T-helper 2 cell treated with Interferon-gamma antibody and Interleukin-4, amounts not matched to agents 5 μg/mL and 100 μg/mL, for 36 hours (primary cell): Measurements from ENCODE around the gene GABRP.
"Not testable (repeated sequence)": the region's sequence is repeated elsewhere in the genome, so short reads cannot be mapped to it uniquely, and the experiment has no call there.

Experiments used
- DNase-seq: peaks from one replicate; pipeline ENCODE4 v3.0.0; 2021; ENCODE audit warnings: low spot score
- H3K27ac Mint-ChIP-seq: one replicate; pipeline ENCODE4 v1.8.0; 2021; ENCODE audit warnings: mild to moderate bottlenecking, mixed read lengths
- H3K27me3 Mint-ChIP-seq: one replicate; pipeline ENCODE4 v1.8.0; 2021; ENCODE audit warnings: low read depth, mixed read lengths
- H3K36me3 Mint-ChIP-seq: one replicate; pipeline ENCODE4 v1.8.0; 2021; ENCODE audit warnings: low read depth, mixed read lengths
- H3K4me1 Mint-ChIP-seq: one replicate; pipeline ENCODE4 v1.8.0; 2021; ENCODE audit warnings: low read depth, mixed read lengths
- H3K4me3 Mint-ChIP-seq: one replicate; pipeline ENCODE4 v1.8.0; 2022; ENCODE audit warnings: mild to moderate bottlenecking, moderate library complexity, mixed read lengths
- H3K9me3 Mint-ChIP-seq: one replicate; pipeline ENCODE4 v1.8.0; 2021; ENCODE audit warnings: mixed read lengths

GABRP gene

DNA sequence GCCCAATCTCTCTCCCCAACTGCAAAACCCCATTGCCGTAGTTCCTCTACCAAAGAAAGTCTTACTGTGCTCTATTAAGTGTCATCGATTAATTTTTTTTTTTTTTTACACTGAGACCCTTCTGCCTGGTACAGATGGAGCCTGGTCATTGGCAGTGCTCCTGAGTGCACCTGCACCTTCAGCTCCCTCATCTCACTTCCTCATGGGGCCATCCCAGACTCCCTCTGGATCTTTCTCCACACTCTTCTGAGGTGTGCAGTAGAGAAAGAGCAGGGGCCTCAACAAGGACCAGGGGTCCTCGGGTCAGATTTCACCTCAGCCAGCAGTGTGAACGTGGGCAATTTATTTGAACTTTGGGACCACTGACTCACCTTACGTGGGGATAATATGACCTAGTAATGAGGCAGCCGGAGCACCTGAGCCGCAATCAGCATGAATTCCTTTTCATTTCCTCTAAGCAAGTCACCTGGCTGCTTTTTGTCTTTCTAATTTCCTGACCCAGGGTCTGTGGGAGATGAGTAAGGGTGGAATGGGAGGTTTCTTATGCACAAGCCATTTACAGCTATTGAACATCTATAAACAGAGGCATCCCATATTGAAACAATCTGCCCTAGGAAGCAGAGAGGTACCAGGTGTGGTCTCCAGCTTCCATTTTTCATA is 22.3 kb upstream of the GABRP start:
- Mint-ChIP-seq H3K27me3 (no peaks in the 10 kb centered on the region), H3K4me1 (no peaks in the 10 kb centered on the region), H3K4me3 (no peak overlapping the region), H3K36me3 (no peaks in the 10 kb centered on the region), H3K9me3 (no peaks in the 10 kb centered on the region), H3K27ac (no peak overlapping the region)
- no peak for DNase-seq

DNA sequence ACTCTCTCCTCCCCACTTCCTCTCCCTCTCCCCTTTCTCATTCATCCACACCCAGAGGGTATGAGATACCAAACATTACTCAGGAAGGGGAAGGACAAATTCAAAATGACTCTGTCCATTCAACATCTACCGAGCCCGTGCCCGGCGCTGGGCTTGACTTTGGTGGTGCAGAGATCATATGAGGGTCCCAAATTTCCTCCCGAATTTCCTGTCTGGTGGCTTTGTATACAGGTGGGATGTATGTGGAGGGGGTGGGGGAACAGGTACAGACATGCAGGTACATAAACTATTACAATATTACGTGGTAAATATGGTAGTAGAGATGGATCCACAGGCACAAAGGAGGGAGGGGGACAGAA is 21.8 kb upstream of the GABRP start:
- Mint-ChIP-seq H3K27me3 (no peaks in the 10 kb centered on the region), H3K9me3 (no peaks in the 10 kb centered on the region), H3K4me1 (no peaks in the 10 kb centered on the region), H3K27ac (no peak overlapping the region), H3K4me3 (no peak overlapping the region), H3K36me3 (no peaks in the 10 kb centered on the region)
- no peak for DNase-seq

DNA sequence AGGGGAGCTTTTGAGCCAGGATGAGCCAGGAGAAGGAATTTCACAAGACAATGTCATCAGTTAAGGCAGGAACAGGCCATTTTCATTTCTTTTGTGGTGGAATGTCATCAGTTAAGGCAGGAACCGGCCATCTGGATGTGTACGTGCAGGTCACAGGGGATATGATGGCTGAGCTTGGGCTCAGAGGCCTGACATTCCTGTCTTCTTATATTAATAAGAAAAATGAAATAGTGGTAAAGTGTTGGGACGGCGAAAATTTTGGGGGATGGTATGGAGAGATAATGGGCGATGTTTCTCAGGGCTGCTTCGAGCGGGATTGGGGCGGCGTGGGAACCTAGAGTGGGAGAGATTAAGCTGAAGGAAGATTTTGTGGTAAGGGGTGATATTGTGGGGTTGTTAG is 21.2 kb upstream of the GABRP start:
- not testable (repeated sequence) for H3K36me3 Mint-ChIP-seq, H3K4me3 Mint-ChIP-seq, H3K27ac Mint-ChIP-seq, H3K4me1 Mint-ChIP-seq, H3K27me3 Mint-ChIP-seq, H3K9me3 Mint-ChIP-seq, DNase-seq

DNA sequence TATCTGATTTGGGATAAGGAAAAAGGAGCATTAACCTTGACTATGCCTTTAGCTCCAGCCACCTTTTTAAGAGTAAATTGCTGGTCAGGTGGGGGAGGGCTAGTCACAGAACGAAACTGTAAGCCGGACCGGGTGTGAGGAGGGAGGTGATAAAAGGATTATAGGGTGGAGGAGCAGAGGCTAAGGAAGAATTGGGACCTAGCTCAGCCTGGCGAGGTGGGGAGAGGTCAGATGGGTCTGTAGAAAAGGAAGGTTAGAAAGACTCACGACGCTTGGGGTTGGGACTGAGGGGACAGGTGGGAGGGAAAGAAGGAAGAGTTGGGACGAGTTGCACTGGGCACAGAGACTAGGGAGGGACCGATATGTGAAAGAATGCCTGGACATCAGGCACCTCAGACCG is 17.7 kb upstream of the GABRP start:
- H3K27ac Mint-ChIP-seq, H3K4me3 Mint-ChIP-seq, H3K36me3 Mint-ChIP-seq, H3K27me3 Mint-ChIP-seq, DNase-seq, H3K4me1 Mint-ChIP-seq, H3K9me3 Mint-ChIP-seq: not testable (repeated sequence)

DNA sequence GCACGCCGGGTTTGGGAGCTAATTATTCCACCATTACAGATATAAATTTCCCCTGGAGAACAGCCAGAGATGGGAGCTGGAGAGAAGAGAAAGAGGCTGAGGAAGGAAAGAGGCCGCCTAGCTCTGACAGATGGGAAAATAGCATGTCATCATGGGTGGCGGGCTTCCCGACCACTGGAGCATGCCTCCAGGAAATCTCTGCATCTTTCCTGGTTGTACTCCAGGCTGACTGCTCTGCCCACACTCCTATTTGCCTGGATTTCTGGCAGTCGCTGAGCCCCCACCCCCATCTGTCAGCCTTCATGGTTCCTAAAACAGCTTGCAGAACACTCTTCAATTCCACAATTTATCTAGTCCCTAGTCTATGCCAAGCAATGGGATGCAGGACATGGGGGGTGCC is 14.3 kb upstream of the GABRP start:
- DNase-seq = no peak
- no peaks in the 10 kb centered on the region for H3K36me3 Mint-ChIP-seq
- H3K4me3 Mint-ChIP-seq = no peak overlapping the region
- no peaks in the 10 kb centered on the region for H3K9me3 Mint-ChIP-seq
- no peaks in the 10 kb centered on the region for H3K27me3 Mint-ChIP-seq
- no peak overlapping the region for H3K27ac Mint-ChIP-seq
- H3K4me1 Mint-ChIP-seq = no peaks in the 10 kb centered on the region

DNA sequence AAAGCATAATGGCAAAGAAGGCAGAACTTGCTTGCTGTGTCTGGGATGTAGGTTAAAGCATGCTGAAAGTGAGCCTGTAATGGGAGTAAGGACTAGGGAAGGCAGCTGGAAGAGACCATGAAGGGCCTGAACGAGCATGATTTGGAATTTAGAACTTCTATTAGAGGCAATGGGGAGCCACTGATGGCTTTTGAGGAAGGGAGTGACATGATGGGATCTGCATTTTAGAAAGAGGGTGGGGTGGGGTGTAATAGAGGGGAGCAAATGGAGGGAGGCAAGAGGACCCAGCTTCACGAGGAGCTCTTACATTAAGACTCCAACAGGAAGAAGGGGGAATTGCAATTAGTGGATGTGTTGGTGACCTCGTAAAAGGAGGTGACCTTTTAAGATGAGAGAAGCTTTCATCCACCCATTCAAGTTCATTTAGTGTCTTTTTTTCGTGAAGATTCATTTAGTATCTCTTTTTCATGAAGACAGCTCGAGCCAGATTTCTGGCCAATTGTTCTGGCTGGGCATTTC is 13.6 kb upstream of the GABRP start:
- Mint-ChIP-seq H3K27me3 (no peaks in the 10 kb centered on the region), H3K4me1 (no peaks in the 10 kb centered on the region), H3K4me3 (no peak overlapping the region), H3K9me3 (no peaks in the 10 kb centered on the region), H3K27ac (no peak overlapping the region), H3K36me3 (no peaks in the 10 kb centered on the region)
- no peak for DNase-seq

DNA sequence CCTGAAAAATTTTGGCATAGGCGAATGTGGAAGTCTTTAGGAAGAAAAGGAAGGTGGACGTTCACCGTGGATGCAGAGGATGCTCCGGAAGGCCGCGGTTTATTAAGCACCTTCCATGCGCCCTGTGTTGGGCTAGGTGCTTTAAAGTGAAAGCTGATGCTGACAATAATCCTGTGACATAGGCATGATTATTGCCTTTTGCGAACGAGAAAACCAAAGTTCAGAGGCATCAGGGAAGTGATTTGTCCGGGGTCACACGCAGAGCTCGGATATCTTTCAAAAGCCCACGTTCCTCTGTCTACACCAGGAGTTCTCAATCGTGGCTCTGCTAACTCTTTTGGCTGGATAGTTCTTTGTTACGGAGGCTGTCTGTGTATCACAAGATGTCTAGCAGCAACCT is 12.0 kb upstream of the GABRP start:
- Mint-ChIP-seq H3K9me3 (no peaks in the 10 kb centered on the region), H3K27ac (no peak overlapping the region), H3K4me3 (no peak overlapping the region), H3K4me1 (no peaks in the 10 kb centered on the region), H3K27me3 (no peaks in the 10 kb centered on the region), H3K36me3 (no peaks in the 10 kb centered on the region)
- DNase-seq = no peak

DNA sequence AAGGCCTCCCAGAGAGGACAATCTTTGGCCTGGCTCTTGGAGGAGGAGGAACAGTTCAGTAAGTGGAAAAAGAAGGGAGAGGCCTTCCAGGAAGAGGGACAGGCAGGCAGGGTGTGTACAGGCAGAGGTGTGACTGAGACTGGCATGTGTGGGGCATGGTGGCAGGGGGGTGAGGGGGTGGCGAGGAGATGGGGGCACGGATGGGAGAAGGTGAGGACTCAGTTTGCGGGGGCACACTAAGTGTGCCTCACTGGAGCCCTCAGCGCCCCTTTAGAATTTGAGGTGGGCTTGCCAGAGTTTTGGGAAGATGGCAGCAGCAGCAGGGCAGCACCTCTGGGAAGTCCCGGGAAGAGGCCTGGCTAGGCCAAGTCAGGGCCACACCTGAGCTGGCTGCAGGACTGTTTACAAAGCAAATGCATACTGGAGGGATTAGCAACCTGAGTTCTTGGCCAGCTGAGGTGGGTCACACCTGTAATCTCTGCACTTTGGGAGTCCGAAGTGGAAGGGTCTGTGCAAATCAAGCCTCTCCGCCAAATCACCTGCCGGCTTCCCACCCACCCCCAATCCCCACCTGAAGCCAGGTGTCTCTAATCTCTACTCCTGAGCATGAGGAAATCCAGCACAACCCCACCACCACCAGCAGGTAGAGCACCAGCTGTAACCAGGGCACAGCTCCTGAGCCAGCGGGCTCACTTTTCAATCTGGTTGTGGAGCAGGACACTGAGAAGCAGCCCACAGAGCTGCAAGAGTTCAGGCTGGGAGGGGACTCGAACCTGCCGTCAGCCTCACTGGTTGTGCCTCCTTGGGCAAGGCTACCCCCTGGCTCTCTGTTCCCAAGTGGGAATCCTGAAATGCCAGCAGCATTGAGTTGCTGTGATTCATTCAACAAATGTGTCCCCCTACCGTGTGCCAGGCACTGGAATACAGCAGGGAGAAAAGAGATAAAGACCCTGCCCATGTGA is 10.2 kb upstream of the GABRP start:
- no peaks in the 10 kb centered on the region for H3K4me1 Mint-ChIP-seq
- H3K4me3 Mint-ChIP-seq = no peak overlapping the region
- no peaks in the 10 kb centered on the region for H3K9me3 Mint-ChIP-seq
- H3K27ac Mint-ChIP-seq = no peak overlapping the region
- DNase-seq = no peak
- no peaks in the 10 kb centered on the region for H3K36me3 Mint-ChIP-seq
- H3K27me3 Mint-ChIP-seq = no peaks in the 10 kb centered on the region

DNA sequence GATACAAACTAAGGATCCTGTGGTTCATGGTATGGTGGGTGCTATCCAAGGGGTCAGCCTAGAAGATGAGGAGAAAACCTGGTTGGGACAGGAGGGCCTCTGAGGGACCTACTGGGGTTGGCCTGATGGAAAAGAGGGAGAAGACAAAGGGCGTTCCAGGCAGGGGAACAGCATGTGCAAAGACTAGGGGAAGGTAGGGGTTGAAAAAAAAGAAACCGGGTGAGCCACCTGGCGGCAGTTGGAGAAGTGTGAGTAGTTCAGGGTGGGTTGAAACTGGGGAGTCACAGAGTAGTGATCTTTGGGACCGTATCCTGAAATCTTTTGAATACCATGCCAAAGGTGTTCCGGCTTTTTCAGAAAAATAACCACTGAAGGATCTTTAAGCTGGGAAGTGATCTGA is 8.7 kb upstream of the GABRP start:
- Mint-ChIP-seq H3K36me3 (no peaks in the 10 kb centered on the region), H3K27ac (no peak overlapping the region), H3K4me1 (no peaks in the 10 kb centered on the region), H3K9me3 (no peaks in the 10 kb centered on the region), H3K4me3 (no peak overlapping the region), H3K27me3 (no peaks in the 10 kb centered on the region)
- DNase-seq = no peak

DNA sequence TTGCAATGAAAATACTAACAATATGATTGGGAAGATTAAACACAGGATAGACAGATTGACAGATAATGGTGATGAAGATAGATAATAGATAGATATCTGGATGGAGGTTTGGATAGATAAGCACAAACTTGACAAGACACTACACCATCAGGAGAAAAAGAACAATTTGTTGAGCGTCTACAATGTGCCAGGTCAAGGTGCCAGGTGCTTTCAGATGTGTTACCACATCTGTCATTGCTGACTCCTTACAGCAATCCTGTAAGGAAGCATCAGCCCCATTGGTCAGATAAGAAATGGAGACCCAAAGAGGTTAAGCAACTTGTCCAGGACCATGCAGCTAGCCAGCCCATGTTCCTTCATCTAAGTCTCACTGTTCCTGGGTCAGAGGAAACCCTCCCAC is 1.6 kb upstream of the GABRP start:
- H3K27ac Mint-ChIP-seq = no peak overlapping the region
- no peaks in the 10 kb centered on the region for H3K9me3 Mint-ChIP-seq
- no peak overlapping the region for H3K4me3 Mint-ChIP-seq
- H3K27me3 Mint-ChIP-seq = no peaks in the 10 kb centered on the region
- no peaks in the 10 kb centered on the region for H3K36me3 Mint-ChIP-seq
- no peak for DNase-seq
- no peaks in the 10 kb centered on the region for H3K4me1 Mint-ChIP-seq

DNA sequence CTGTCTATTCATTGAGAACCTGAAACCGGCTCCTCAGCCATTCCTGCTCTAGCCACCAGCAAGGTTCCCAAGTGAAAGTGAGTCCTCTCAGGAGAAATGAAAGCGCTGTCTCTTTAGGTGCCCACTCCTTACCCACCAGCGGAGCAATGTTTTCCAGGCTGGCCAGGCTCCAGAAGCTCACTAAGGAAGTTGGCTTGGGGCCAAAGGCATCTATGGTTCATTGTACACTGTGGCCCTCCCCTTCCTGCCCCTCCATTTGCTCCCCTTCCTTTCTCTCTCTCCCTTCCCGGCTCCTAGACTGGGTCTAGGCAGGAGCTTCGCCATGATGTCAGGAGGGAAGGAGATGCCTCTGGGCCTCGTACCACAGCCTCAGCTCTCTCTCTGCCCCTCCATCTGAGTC is 1.1 kb upstream of the GABRP start:
- Mint-ChIP-seq H3K4me3 (no peak overlapping the region), H3K27ac (no peak overlapping the region), H3K4me1 (no peaks in the 10 kb centered on the region), H3K27me3 (no peaks in the 10 kb centered on the region), H3K36me3 (no peaks in the 10 kb centered on the region), H3K9me3 (no peaks in the 10 kb centered on the region)
- no peak for DNase-seq

DNA sequence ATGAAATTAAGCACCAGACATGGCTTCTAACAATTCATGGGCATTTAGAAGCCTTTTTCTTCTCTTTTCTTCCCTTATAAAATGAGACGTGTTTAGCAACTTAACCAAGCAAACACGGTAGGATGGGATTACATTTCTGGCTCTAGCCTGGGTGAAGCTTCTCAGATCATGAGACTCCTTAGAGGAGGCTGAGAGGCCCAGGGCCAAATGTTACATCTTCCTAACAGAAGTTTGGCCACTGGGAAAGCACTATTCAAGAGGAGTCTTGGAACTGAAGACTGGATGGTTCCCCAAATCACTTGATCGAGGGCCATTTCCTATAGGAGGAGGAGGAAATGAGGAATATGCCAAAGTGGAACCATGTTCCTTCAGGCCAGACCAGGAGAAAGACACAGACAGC is 1.9 kb downstream of the GABRP start:
- DNase-seq = no peak
- Mint-ChIP-seq H3K4me1 (no peaks in the 10 kb centered on the region), H3K36me3 (no peaks in the 10 kb centered on the region), H3K27me3 (no peaks in the 10 kb centered on the region), H3K4me3 (no peak overlapping the region), H3K9me3 (no peaks in the 10 kb centered on the region), H3K27ac (no peak overlapping the region)

DNA sequence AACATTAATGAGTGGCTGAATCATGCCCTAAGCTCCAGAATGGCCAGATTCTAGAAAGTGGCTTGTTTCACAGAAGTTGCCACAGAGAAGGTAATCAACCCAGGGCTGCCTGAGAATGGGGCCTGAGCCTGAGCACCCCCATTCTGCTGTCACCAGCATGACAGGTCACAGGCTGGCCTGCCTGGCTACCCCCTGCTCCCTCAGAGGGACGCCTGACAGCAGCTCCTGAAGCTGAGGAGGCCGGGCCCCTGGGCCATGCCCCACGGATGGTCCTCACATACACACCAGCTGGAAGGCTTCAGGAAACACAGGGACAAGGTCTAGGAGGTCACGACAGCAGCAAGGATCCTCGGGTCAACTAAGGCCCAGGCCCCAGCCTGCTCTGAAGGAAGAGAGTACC is 3.7 kb downstream of the GABRP start:
- no peak for DNase-seq
- no peaks in the 10 kb centered on the region for H3K4me1 Mint-ChIP-seq
- H3K9me3 Mint-ChIP-seq = no peaks in the 10 kb centered on the region
- H3K36me3 Mint-ChIP-seq = no peaks in the 10 kb centered on the region
- no peaks in the 10 kb centered on the region for H3K27me3 Mint-ChIP-seq
- no peak overlapping the region for H3K4me3 Mint-ChIP-seq
- H3K27ac Mint-ChIP-seq = no peak overlapping the region

DNA sequence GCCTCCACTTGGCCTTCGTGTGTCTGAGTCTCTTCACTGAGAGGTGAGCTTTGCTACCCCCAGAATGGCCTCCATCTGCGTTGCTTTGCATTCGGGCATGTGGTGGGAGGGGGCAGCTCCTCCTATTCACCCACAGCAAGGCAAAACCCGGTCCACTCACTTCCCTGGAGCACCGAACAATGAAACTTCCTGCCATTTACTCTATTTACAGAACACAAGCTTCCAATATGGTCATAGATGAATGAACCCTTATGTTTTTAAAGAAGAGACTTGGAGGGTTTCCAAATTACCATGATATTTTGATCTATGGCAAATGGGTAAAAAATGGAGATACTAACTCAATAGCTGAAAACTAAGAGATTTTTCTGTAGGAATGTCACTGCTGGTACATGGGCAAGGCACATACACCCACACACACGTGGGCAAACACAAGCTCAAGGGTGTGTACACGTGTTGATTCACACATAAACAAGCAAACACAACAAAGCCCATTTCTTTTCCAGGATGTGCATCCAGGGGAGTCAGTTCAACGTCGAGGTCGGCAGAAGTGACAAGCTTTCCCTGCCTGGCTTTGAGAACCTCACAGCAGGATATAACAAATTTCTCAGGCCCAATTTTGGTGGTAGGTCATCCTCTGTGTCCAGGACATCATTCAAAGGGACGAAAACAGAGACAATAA is 5.2 kb downstream of the GABRP start:
- Mint-ChIP-seq H3K36me3 (no peaks in the 10 kb centered on the region), H3K9me3 (no peaks in the 10 kb centered on the region), H3K27ac (no peak overlapping the region), H3K4me3 (no peak overlapping the region), H3K27me3 (no peaks in the 10 kb centered on the region), H3K4me1 (no peaks in the 10 kb centered on the region)
- no peak for DNase-seq
